ENCODE results near the gene LRFN2.

DNA sequence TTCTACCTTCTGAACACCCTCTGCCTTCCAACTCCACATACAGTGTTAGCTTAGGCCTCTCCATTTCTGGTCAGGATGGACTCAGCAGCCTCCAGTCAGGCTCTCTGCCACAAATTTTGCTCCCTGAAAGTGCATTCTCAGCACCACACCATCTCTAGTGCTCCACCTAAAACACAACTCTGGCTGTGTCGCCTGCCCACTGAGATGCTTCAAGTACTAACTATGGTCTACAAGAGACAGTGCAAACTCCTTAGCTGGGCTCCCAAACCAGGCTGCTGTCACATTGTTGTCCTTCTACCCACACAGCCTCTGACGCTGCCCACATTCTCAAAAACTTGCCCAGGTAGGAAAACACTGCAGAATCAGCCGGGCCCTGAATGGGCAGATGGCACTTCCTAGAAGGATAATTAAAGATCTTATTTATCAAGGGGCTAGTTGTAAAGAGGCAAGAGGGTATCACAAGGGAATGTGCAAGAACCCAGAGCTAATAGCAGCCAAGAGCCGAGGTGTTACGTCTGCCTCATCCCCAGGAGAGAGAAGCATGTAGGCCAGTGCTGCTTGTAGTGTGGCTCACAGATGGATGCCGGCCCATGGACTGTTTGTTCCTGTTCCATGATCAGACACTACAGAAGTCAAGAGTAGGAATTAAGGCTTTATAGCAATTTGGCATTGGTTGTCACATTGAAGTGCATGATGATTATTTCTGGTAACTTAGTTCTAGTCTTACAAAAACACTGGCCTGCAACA is 189.7 kb downstream of the LRFN2 start:
- TF ChIP-seq, protein P1, sequence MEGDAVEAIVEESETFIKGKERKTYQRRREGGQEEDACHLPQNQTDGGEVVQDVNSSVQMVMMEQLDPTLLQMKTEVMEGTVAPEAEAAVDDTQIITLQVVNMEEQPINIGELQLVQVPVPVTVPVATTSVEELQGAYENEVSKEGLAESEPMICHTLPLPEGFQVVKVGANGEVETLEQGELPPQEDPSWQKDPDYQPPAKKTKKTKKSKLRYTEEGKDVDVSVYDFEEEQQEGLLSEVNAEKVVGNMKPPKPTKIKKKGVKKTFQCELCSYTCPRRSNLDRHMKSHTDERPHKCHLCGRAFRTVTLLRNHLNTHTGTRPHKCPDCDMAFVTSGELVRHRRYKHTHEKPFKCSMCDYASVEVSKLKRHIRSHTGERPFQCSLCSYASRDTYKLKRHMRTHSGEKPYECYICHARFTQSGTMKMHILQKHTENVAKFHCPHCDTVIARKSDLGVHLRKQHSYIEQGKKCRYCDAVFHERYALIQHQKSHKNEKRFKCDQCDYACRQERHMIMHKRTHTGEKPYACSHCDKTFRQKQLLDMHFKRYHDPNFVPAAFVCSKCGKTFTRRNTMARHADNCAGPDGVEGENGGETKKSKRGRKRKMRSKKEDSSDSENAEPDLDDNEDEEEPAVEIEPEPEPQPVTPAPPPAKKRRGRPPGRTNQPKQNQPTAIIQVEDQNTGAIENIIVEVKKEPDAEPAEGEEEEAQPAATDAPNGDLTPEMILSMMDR (conservative IDR thresholded peaks at IDR 0.05 in 1 of 2, IDR thresholded peaks at IDR 0.05 in 1 of 2; ENCODE audit: extremely low read depth in 1 of 2, insufficient read depth in 1 of 2, low read depth in 1 of 2, low read length in 2 of 2), result no peak
- no peak for TF ChIP-seq EZH2 (IDR thresholded peaks at IDR 0.05; ENCODE audit: borderline replicate concordance, low read length)

All from mammary epithelial cell (primary cell).